Stimulated activated CD4-positive, alpha-beta T cell treated with anti-CD3 and anti-CD28 coated beads, Interleukin-15, amount 100 ng/mL, for 24 hours (primary cell): ENCODE data around the gene RAMP2.
"Not testable (repeated sequence)": the region's sequence is repeated elsewhere in the genome, so short reads cannot be mapped to it uniquely, and the experiment has no call there.

Source experiments
- DNase-seq: peaks from one replicate; pipeline ENCODE4 v3.0.0-alpha.2; 2020

Gene RAMP2

GRCh38 chr17:42769964-42770363, 8.9 kb downstream of the RAMP2 start:
- DNase-seq, result not testable (repeated sequence)

GRCh38 chr17:42772945-42773289, 11.9 kb downstream of the RAMP2 start:
- no peak for DNase-seq

DNA sequence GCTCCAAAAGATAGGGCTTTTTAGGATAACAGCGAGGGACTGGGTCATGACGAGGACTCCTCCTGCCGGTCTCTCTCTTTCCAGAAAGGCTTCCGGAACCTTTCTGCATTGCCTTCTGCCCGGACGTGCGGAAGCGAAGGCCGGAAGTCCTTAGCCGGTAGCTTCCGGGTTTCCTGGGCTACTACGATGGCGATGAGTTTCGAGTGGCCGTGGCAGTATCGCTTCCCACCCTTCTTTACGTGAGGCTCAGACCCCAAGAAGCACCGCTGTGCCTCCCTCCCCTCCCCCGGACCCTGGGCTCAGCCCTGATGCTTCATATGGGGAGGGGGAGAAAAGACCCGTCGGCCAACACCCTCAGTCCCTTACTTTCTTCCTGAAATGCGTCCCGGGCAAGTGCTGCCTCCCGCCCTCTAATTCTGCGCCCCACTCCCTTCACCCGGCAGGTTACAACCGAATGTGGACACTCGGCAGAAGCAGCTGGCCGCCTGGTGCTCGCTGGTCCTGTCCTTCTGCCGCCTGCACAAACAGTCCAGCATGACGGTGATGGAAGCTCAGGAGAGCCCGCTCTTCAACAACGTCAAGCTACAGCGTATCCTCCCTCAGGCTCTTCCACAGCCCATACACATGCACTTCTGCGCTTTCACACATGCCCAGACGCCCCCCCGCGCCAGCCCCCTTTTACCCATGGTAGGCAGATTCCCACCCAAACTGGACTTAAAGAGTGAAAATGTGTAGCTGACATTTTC, 12.4 kb downstream of the RAMP2 start, which contains the start of gene VPS25:
TSS of gene VPS25 (plus strand) at position 160 of the 746 bp plus-strand sequence. CDS start at position 187, 27 bp downstream.
- peak; percentile 80 for DNase-seq

GRCh38 chr17:42774066-42774745, 13.2 kb downstream of the RAMP2 start:
- DNase-seq, result no peak

DNA sequence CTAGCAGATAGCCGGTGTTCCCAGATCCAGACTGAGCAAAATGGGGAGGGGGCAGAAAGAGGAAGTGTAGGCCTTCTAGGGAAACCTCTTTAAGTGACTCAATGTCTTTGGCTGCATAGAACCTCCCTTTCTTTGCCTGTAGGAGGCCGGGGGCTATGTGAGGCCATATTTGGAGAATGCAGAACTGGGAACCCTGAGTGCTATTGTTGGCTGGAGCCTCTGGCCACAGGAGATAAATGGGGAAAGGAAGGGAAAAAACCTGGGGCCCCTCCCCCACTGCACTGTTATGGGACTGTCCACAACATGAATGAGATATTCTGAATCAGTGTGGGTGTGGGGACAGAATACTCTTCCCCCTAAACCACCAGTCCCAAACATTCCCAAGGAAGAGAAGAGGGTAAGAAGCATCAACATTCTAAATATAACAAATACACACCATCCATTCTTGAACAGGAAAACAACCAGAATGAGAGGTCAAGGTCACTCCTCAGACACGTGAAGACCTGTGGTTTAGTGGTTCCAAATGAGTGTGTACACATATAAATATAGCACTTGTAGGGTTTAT, 14.6 kb downstream of the RAMP2 start:
- no peak for DNase-seq

GRCh38 chr17:42778570-42778969, 17.5 kb downstream of the RAMP2 start:
- DNase-seq, result no peak

GRCh38 chr17:42779304-42779935, 18.4 kb downstream of the RAMP2 start:
- DNase-seq, result no peak

DNA sequence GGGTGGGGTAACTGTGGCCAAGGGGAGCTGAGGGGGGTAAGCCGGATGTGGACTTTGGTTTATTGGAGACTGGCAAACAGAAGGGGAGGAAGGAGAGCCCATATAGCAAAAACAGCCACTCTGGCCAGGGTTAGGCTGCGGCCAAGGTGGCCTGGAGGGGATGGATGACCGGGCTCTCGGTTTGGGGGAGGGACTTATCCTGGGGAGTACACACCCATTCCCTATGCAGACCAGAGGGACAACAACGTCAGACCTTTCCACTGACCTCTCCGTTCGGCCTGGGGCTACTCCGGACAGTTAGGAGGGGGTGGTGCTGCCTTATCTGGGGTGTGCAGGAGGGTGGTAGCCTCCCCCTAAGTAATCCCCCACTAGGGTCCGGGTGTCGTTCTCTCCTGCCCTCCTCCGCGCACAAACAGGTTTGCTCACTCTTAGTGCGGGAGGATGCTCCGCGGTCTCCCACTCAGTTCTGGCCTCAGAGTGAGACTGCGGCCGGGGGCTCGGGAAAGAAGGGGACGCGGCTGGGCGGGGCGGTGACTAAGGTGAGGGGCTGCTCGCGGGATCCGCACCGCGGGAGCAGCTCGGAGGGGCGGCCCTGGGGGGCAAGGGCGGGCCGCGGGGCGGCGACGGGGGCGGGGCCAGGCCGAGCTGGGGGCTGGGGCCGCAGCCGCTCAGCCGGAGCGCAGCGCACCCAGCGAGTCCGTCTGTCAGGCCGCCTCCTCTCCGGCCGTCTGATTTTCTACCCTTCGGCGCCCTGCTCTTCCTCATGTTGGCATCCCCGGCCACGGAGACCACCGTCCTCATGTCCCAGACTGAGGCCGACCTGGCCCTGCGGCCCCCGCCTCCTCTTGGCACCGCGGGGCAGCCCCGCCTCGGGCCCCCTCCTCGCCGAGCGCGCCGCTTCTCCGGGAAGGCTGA, 19.2 kb downstream of the RAMP2 start, which contains the start of gene WNK4:
TSS of gene WNK4 (plus strand) at position 675 of the 915 bp plus-strand sequence. CDS start at position 764, 89 bp downstream.
- DNase-seq, result peak; percentile 16

GRCh38 chr17:42780851-42781638, 20.0 kb downstream of the RAMP2 start:
- no peak for DNase-seq

GRCh38 chr17:42781639-42782165, 20.7 kb downstream of the RAMP2 start:
- DNase-seq, result no peak

GRCh38 chr17:42782166-42783061, 21.4 kb downstream of the RAMP2 start:
- DNase-seq, result no peak

DNA sequence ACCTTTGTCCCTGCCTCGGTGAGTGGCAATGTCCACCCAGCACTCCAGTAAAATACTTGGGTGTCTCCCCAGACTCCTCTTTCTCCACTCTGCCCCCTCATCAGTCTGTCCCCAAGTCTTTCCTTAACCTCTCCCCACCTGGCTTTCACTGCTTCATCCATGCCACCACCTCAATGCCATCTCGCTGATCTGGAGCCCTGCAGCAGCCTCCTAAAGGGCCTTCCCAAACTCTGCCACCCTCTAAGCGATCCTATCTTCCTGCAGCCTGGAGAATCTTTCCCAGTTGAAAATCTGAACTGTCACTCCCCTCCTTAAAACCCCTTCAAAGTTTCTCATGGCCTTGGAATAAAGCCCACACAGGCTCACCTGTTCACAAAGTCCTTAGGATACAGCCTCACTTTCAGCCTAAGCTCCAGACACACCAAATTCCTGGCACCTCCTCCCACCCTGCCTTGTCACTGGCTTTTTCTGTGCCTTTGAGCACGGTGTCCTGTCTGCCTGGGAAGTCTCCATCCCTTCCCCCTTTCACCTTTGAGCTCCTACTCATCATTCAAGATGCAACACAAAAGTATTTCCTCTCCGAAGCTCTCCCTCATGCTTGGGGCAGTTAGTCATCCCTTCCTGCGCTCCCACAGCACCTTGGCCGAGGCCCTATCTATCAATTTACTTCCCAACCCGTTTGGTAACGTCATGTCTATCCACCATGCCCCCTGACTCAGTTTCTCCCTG, 22.2 kb downstream of the RAMP2 start:
- peak; percentile 12 for DNase-seq

- DNase-seq, result no peak
Measured at GRCh38 chr17:42783791-42784138, 22.7 kb downstream of the RAMP2 start.

DNA sequence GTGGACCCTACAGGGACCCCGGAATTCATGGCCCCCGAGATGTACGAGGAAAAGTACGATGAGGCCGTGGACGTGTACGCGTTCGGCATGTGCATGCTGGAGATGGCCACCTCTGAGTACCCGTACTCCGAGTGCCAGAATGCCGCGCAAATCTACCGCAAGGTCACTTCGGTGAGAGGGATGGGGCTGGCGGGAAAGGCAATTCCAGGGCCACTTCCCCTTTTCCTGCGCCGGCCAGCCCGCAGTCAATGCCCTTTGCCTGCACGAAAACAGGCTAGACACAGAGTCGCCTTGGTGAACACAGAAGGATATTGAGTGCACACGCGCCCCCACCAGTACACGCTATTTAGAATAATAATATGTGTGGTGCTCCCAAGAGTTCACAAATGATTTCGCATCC, 23.4 kb downstream of the RAMP2 start:
- no peak for DNase-seq

DNA sequence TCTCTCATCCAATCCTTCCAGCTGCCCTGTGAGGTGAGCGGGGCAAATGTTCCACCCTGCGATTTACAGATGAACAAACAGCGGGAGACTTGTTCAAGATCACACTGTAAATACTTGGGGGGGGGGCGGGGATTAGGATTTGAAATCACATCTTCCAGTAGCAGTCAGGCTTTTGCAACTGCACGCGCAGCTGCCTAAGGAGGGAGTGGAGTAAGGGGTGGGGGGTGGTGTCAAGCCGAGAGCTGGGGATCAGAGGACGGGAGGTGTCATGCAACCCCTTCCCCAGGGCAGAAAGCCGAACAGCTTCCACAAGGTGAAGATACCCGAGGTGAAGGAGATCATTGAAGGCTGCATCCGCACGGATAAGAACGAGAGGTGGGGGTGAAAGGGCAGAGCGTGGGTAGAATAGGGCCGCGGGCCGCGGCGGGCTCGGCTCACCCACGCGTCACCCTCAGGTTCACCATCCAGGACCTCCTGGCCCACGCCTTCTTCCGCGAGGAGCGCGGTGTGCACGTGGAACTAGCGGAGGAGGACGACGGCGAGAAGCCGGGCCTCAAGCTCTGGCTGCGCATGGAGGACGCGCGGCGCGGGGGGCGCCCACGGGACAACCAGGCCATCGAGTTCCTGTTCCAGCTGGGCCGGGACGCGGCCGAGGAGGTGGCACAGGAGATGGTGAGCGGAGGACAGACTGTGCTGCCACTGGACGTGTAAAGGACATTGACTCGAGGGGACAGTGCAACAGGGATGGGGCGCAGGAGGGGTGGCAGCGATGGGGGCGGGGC, 24.0 kb downstream of the RAMP2 start:
- DNase-seq, result peak; percentile 22

DNA sequence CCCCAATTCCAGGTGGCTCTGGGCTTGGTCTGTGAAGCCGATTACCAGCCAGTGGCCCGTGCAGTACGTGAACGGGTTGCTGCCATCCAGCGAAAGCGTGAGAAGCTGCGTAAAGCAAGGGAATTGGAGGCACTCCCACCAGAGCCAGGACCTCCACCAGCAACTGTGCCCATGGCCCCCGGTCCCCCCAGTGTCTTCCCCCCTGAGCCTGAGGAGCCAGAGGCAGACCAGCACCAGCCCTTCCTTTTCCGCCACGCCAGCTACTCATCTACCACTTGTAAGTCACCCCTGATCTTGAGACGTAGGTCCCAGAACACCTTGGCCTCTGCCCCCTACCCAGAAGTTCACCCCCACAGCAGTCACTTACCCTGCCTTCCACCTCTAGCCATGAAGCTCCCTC, 26.2 kb downstream of the RAMP2 start:
- no peak for DNase-seq

DNA sequence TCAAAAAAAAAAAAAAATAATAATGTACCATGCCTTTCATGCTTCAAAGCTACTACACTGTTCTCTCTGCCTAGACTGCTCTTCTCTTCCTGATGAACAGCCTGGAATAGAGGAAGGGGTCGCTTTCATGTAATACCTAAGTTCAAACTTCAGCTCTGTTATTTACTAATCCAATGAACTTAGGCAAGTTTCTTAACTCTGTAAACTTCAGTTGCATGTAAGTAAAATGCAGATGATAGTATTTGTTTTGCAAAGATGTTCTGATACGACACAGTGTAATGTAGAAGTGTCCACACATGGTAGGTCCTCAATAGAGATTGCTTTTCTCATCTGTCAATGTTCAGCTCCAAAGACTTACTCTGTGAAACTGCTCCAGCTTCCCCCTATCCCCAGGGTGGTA, 30.9 kb downstream of the RAMP2 start:
- no peak for DNase-seq

DNA sequence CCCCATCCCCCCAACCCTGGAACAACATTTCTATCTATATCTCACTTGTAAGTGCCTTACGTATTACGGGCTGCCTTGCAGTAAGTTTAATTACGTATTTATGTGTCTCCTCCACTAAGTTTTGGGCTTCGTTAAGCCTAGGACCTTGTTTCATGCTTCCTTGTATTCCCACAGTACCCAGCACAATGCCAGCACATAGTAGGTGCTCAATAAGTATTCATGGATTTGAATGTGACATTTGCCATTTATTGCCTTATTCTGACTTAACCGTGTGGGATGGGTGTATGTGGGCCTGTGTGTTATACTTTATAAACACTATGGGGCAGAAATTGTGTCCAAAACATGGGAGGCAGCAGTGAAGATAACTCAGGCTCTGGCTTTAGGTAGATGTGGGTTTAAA, 31.5 kb downstream of the RAMP2 start:
- no peak for DNase-seq

GRCh38 chr17:42795061-42795460, 34.0 kb downstream of the RAMP2 start:
- no peak for DNase-seq
